Measurements from ENCODE around the gene HERC4. TPM values are rescaled to one million over a fixed set of nuclear protein-coding genes. Genes with fewer than 3 reads are reported as not detected.

Gene HERC4
- total RNA-seq, 2 donors from 2014 or later, result 53.8 to 60.1 TPM

- peaks cover 5% of the 10 kb centered on the region for H3K36me3 ChIP-seq (ENCODE audit: control insufficient read depth, insufficient read depth, low read length)
- Mint-ChIP-seq H3K27ac (no peak overlapping the region), H3K9me3 (peaks cover 3% of the 10 kb centered on the region), H3K4me1 (peaks cover 8% of the 10 kb centered on the region), H3K36me3 (ENCODE audit: low read depth) (peaks cover 27% of the 10 kb centered on the region), H3K27me3 (ENCODE audit: insufficient read depth) (no peaks in the 10 kb centered on the region), H3K4me3 (no peak overlapping the region)
- H3K9ac ChIP-seq (ENCODE audit: extremely low read depth, low read length, poor library complexity, severe bottlenecking), result no peak overlapping the region
- no peak for TF ChIP-seq CTCF (conservative IDR thresholded peaks at IDR 0.05)
- no peak overlapping the region for H3K27ac ChIP-seq (ENCODE audit: low read depth, low read length)
- H3K4me3 ChIP-seq (ENCODE audit: low read length), result no peak overlapping the region
- no peaks in the 10 kb centered on the region for H3K4me1 ChIP-seq (ENCODE audit: control insufficient read depth, insufficient read depth, low read length)
- 96% methylated on average over 2 of the region's 2 CpGs; no CpG with 5 or more reads in 1 of the 2 experiments for WGBS, 2 experiments (ENCODE audit: insufficient coverage in 1 of 2, insufficient read length in 1 of 2)
- H3K9me3 ChIP-seq (ENCODE audit: control insufficient read depth, low read length), result no peaks in the 10 kb centered on the region
- DNase-seq, result no peak
- no peaks in the 10 kb centered on the region for H3K27me3 ChIP-seq (ENCODE audit: control insufficient read depth, insufficient read depth, low read length, poor library complexity, severe bottlenecking)
Measured at GRCh38 chr10:68052463-68052862, 22.6 kb downstream of the HERC4 start.

GRCh38 chr10:68049289-68050078, 25.6 kb downstream of the HERC4 start:
- H3K4me3 Mint-ChIP-seq, result no peak overlapping the region
- no peaks in the 10 kb centered on the region for H3K27me3 Mint-ChIP-seq (ENCODE audit: insufficient read depth)
- peaks cover under 1% of the 10 kb centered on the region for H3K36me3 ChIP-seq (ENCODE audit: control insufficient read depth, insufficient read depth, low read length)
- no peaks in the 10 kb centered on the region for H3K27me3 ChIP-seq (ENCODE audit: control insufficient read depth, insufficient read depth, low read length, poor library complexity, severe bottlenecking)
- no peak for TF ChIP-seq CTCF (conservative IDR thresholded peaks at IDR 0.05)
- H3K4me1 ChIP-seq (ENCODE audit: control insufficient read depth, insufficient read depth, low read length), result no peaks in the 10 kb centered on the region
- H3K9me3 Mint-ChIP-seq, result peaks cover 5% of the 10 kb centered on the region
- no peak overlapping the region for H3K9ac ChIP-seq (ENCODE audit: extremely low read depth, low read length, poor library complexity, severe bottlenecking)
- H3K9me3 ChIP-seq (ENCODE audit: control insufficient read depth, low read length), result no peaks in the 10 kb centered on the region
- H3K36me3 Mint-ChIP-seq (ENCODE audit: low read depth), result peaks cover 36% of the 10 kb centered on the region
- peaks cover 18% of the 10 kb centered on the region for H3K4me1 Mint-ChIP-seq
- no peak overlapping the region for H3K27ac ChIP-seq (ENCODE audit: low read depth, low read length)
- H3K27ac Mint-ChIP-seq, result peak overlapping the region; percentile 65
- H3K4me3 ChIP-seq (ENCODE audit: low read length), result no peak overlapping the region
- WGBS, 2 experiments (ENCODE audit: insufficient coverage in 1 of 2, insufficient read length in 1 of 2), result 80 to 89% methylated on average over 4 to 8 of the region's 8 CpGs
- no peak for DNase-seq

- no peak for DNase-seq
- H3K4me1 ChIP-seq (ENCODE audit: control insufficient read depth, insufficient read depth, low read length), result no peaks in the 10 kb centered on the region
- peaks cover 11% of the 10 kb centered on the region for H3K36me3 ChIP-seq (ENCODE audit: control insufficient read depth, insufficient read depth, low read length)
- no peak for TF ChIP-seq CTCF (conservative IDR thresholded peaks at IDR 0.05)
- Mint-ChIP-seq H3K9me3 (peaks cover 5% of the 10 kb centered on the region), H3K4me1 (peaks cover 18% of the 10 kb centered on the region), H3K4me3 (no peak overlapping the region), H3K27me3 (ENCODE audit: insufficient read depth) (no peaks in the 10 kb centered on the region), H3K27ac (no peak overlapping the region), H3K36me3 (ENCODE audit: low read depth) (peaks cover 34% of the 10 kb centered on the region)
- H3K27ac ChIP-seq (ENCODE audit: low read depth, low read length), result no peak overlapping the region
- no peaks in the 10 kb centered on the region for H3K9me3 ChIP-seq (ENCODE audit: control insufficient read depth, low read length)
- no peak overlapping the region for H3K9ac ChIP-seq (ENCODE audit: extremely low read depth, low read length, poor library complexity, severe bottlenecking)
- no peaks in the 10 kb centered on the region for H3K27me3 ChIP-seq (ENCODE audit: control insufficient read depth, insufficient read depth, low read length, poor library complexity, severe bottlenecking)
- WGBS, 2 experiments (ENCODE audit: insufficient coverage in 1 of 2, insufficient read length in 1 of 2), result 97 to 100% methylated on average over 2 to 3 of the region's 3 CpGs
- no peak overlapping the region for H3K4me3 ChIP-seq (ENCODE audit: low read length)
Measured at GRCh38 chr10:68047554-68048327, 27.3 kb downstream of the HERC4 start.
